ENCODE results near the gene HYAL3.
A peak's percentile ranks its signal among the peaks of the same experiment; 100 is the strongest.

The HYAL3 gene, protein sequence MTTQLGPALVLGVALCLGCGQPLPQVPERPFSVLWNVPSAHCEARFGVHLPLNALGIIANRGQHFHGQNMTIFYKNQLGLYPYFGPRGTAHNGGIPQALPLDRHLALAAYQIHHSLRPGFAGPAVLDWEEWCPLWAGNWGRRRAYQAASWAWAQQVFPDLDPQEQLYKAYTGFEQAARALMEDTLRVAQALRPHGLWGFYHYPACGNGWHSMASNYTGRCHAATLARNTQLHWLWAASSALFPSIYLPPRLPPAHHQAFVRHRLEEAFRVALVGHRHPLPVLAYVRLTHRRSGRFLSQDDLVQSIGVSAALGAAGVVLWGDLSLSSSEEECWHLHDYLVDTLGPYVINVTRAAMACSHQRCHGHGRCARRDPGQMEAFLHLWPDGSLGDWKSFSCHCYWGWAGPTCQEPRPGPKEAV

GRCh38 chr3:50298836-50299637 lies at the start of gene HYAL3, which contains the start of gene NAA80:
TSS of gene HYAL3 (minus strand) at chr3:50299405. CDS start at chr3:50295602, 3,803 bp downstream.
TSS of gene NAA80 (minus strand) at chr3:50299405. CDS start at chr3:50297463, 1,942 bp downstream.
- H3K4me1 ChIP-seq (ENCODE audit: control insufficient read depth, insufficient read depth, low read length) = peaks cover 57% of the 10 kb centered on the region
- H3K4me3 ChIP-seq (ENCODE audit: low read length) = peak within 1 kb of the TSS; percentile 72
- no peaks in the 10 kb centered on the region for H3K9me3 ChIP-seq (ENCODE audit: control insufficient read depth, low read length)
- no peaks in the 10 kb centered on the region for H3K36me3 ChIP-seq (ENCODE audit: control insufficient read depth, insufficient read depth, low read length)
- H3K9ac ChIP-seq (ENCODE audit: low read length) = peak within 1 kb of the TSS; percentile 82
- no peaks in the 10 kb centered on the region for H3K27me3 ChIP-seq (ENCODE audit: control insufficient read depth, insufficient read depth, low read length)

GRCh38 chr3:50347187-50347813 lies 48.1 kb upstream of the HYAL3 start:
- H3K9me3 ChIP-seq (ENCODE audit: control insufficient read depth, low read length) = no peaks in the 10 kb centered on the region
- no peak overlapping the region for H3K9ac ChIP-seq (ENCODE audit: low read length)
- H3K4me1 ChIP-seq (ENCODE audit: control insufficient read depth, insufficient read depth, low read length) = peaks cover 40% of the 10 kb centered on the region

GRCh38 chr3:50345586-50346234 lies 46.5 kb upstream of the HYAL3 start, which contains the start of gene ZMYND10:
TSS of gene ZMYND10 (minus strand) at chr3:50345732. CDS start at chr3:50345579, 153 bp downstream.
- Histone ChIP-seq H3K36me3 (ENCODE audit: control insufficient read depth, insufficient read depth, low read length) (peaks cover 8% of the 10 kb centered on the region), H3K9ac (ENCODE audit: low read length) (peak within 1 kb of the TSS; percentile 47), H3K27me3 (ENCODE audit: control insufficient read depth, insufficient read depth, low read length) (no peaks in the 10 kb centered on the region), H3K4me1 (ENCODE audit: control insufficient read depth, insufficient read depth, low read length) (peaks cover 41% of the 10 kb centered on the region), H3K4me3 (ENCODE audit: low read length) (no peak within 1 kb of the TSS), H3K9me3 (ENCODE audit: control insufficient read depth, low read length) (no peaks in the 10 kb centered on the region)

More at GRCh38 chr3:50347187-50347813, 48.1 kb upstream of the HYAL3 start:
- H3K36me3 ChIP-seq (ENCODE audit: control insufficient read depth, insufficient read depth, low read length) = peaks cover 8% of the 10 kb centered on the region
- no peaks in the 10 kb centered on the region for H3K27me3 ChIP-seq (ENCODE audit: control insufficient read depth, insufficient read depth, low read length)
- no peak overlapping the region for H3K4me3 ChIP-seq (ENCODE audit: low read length)

- Histone ChIP-seq H3K9ac (ENCODE audit: low read length) (peak overlapping the region; percentile 47), H3K9me3 (ENCODE audit: control insufficient read depth, low read length) (no peaks in the 10 kb centered on the region), H3K27me3 (ENCODE audit: control insufficient read depth, insufficient read depth, low read length) (no peaks in the 10 kb centered on the region), H3K36me3 (ENCODE audit: control insufficient read depth, insufficient read depth, low read length) (peaks cover 8% of the 10 kb centered on the region), H3K4me1 (ENCODE audit: control insufficient read depth, insufficient read depth, low read length) (peaks cover 42% of the 10 kb centered on the region), H3K4me3 (ENCODE audit: low read length) (no peak overlapping the region)
These were observed 45.8 kb upstream of the HYAL3 start for GRCh38 chr3:50345008-50345407.

DNA sequence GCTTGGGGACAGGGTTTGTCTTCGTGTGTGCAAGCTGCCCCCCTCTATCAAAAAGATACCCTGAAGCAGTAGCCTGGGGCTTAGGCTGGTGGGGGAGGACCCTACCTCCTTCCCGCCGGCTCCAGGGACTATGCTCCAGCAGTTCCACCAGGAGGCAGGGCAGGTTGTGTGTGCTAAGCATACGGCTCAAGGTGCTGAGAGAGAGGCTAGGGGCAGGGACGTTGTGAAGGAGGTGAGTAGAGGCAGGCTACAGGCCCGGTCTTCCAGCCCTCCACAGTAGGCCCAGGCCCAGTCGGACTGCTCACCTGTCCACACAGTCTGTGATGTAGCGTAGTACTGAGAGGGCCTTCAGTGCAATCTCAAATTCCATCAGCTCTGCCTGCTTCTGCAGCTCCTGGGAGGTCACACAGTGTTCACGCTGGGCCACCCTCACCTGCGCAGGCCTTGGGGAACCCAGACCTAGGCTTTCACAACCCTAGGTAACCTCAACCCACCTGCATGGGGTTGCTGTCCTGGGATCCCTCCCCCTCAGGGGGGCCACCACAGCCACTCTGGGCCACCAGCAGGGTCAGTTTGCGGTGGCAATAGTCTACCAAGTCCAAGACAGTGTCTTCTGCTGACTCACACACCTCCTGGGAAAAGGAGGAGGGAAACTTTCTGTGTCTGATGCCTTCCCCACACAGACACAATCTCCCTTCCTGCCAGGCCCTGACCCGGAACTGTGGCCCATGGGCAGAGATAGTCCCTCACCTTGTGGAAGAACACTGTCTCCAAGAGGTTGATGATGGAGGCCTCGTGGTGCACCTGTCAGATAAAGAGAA lies 43.8 kb upstream of the HYAL3 start:
- H3K9ac ChIP-seq (ENCODE audit: low read length) = no peak overlapping the region
- H3K27me3 ChIP-seq (ENCODE audit: control insufficient read depth, insufficient read depth, low read length) = no peaks in the 10 kb centered on the region
- H3K4me1 ChIP-seq (ENCODE audit: control insufficient read depth, insufficient read depth, low read length) = peaks cover 48% of the 10 kb centered on the region
- H3K9me3 ChIP-seq (ENCODE audit: control insufficient read depth, low read length) = no peaks in the 10 kb centered on the region
- H3K36me3 ChIP-seq (ENCODE audit: control insufficient read depth, insufficient read depth, low read length) = peaks cover 1% of the 10 kb centered on the region
- no peak overlapping the region for H3K4me3 ChIP-seq (ENCODE audit: low read length)

- Histone ChIP-seq H3K4me1 (ENCODE audit: control insufficient read depth, insufficient read depth, low read length) (peaks cover 47% of the 10 kb centered on the region), H3K9ac (ENCODE audit: low read length) (no peak overlapping the region), H3K4me3 (ENCODE audit: low read length) (no peak overlapping the region), H3K27me3 (ENCODE audit: control insufficient read depth, insufficient read depth, low read length) (no peaks in the 10 kb centered on the region), H3K9me3 (ENCODE audit: control insufficient read depth, low read length) (no peaks in the 10 kb centered on the region), H3K36me3 (ENCODE audit: control insufficient read depth, insufficient read depth, low read length) (no peaks in the 10 kb centered on the region)
These were observed 42.9 kb upstream of the HYAL3 start for GRCh38 chr3:50341996-50342650.

DNA sequence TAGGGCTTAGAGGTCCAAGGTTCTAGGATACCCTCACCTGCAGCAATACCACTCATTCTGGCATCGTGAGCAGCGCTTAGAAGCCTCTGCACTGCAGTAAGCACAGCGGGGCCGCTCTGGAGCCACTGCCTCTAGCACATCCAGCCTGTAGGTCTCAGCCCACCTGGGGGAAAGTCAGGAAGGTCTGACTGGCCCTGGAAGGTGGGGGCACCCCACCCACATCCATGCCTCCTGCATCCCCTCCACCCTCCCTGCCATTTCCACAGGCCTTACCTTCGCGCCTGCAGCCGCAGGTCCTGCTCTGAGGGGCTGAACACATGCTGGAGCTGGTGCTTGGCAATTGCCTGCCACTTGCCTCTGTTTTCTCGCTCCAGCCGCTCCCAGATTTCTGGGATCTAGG lies 42.3 kb upstream of the HYAL3 start:
- H3K36me3 ChIP-seq (ENCODE audit: control insufficient read depth, insufficient read depth, low read length) = no peaks in the 10 kb centered on the region
- peaks cover 47% of the 10 kb centered on the region for H3K4me1 ChIP-seq (ENCODE audit: control insufficient read depth, insufficient read depth, low read length)
- no peak overlapping the region for H3K4me3 ChIP-seq (ENCODE audit: low read length)
- H3K9me3 ChIP-seq (ENCODE audit: control insufficient read depth, low read length) = no peaks in the 10 kb centered on the region
- no peaks in the 10 kb centered on the region for H3K27me3 ChIP-seq (ENCODE audit: control insufficient read depth, insufficient read depth, low read length)
- peak overlapping the region; percentile 61 for H3K9ac ChIP-seq (ENCODE audit: low read length)

DNA sequence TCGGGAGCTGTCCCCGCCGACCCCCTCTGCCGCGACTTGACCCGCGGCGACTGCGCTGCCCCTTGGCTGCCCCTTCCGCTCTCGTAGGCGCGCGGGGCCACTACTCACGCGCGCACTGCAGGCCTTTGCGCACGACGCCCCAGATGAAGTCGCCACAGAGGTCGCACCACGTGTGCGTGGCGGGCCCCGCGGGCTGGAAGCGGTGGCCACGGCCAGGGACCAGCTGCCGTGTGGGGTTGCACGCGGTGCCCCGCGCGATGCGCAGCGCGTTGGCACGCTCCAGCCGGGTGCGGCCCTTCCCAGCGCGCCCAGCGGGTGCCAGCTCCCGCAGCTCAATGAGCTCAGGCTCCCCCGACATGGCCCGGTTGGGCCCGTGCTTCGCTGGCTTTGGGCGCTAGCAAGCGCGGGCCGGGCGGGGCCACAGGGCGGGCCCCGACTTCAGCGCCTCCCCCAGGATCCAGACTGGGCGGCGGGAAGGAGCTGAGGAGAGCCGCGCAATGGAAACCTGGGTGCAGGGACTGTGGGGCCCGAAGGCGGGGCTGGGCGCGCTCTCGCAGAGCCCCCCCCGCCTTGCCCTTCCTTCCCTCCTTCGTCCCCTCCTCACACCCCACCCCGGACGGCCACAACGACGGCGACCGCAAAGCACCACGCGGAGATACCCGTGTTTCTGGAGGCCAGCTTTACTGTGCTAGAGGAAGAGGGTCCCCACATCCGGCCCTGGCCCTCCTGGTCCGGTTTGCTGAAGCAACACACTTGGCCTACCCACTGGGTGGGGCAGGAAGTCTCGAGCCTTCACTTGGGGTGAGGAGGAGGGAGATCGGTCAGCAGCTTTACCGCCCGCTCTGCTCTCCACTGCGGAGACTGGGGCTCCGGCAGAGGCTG lies 41.5 kb upstream of the HYAL3 start, which contains the start of gene RASSF1:
Gene RASSF1, minus strand, starts transcription at position 389 of the 882 bp plus-strand sequence. Its CDS starts 31 bp downstream, at position 358.
- Histone ChIP-seq H3K9me3 (ENCODE audit: control insufficient read depth, low read length) (no peaks in the 10 kb centered on the region), H3K9ac (ENCODE audit: low read length) (peak within 1 kb of the TSS; percentile 61), H3K36me3 (ENCODE audit: control insufficient read depth, insufficient read depth, low read length) (no peaks in the 10 kb centered on the region), H3K4me1 (ENCODE audit: control insufficient read depth, insufficient read depth, low read length) (peaks cover 52% of the 10 kb centered on the region), H3K4me3 (ENCODE audit: low read length) (peak within 1 kb of the TSS; percentile 67), H3K27me3 (ENCODE audit: control insufficient read depth, insufficient read depth, low read length) (no peaks in the 10 kb centered on the region)

DNA sequence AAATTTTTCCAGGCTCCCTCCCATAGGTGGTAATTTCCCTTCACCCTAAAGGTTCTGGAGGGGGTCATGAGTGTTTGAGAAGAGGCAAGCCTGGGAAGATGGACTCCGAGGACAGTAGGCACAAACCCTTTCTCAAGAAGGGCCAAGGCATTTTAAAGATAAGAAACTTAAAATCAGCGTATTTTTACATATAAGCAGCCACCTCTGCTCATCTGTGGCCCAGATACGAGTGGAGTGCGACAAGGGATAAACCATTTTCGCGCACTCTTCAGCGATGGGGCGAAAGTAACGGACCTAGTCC lies 40.9 kb upstream of the HYAL3 start:
- Histone ChIP-seq H3K27me3 (ENCODE audit: control insufficient read depth, insufficient read depth, low read length) (no peaks in the 10 kb centered on the region), H3K9ac (ENCODE audit: low read length) (peak overlapping the region; percentile 61), H3K4me1 (ENCODE audit: control insufficient read depth, insufficient read depth, low read length) (peaks cover 51% of the 10 kb centered on the region), H3K36me3 (ENCODE audit: control insufficient read depth, insufficient read depth, low read length) (no peaks in the 10 kb centered on the region), H3K4me3 (ENCODE audit: low read length) (peak overlapping the region; percentile 67), H3K9me3 (ENCODE audit: control insufficient read depth, low read length) (no peaks in the 10 kb centered on the region)

Data from mucosa of stomach (tissue), 1 donor.